ENCODE measurements around the gene FZD4.

- TF ChIP-seq CTCF (conservative IDR thresholded peaks at IDR 0.05; ENCODE audit: low read length), result no peak
- no peak for TF ChIP-seq EZH2phosphoT487 (IDR thresholded peaks at IDR 0.05; ENCODE audit: borderline replicate concordance, low read depth, low read length)
Measured at GRCh38 chr11:86984701-86985100, 29.5 kb upstream of the FZD4 start.

Data from OCI-LY7 (cell line).